GM19463 (cell line): ENCODE measurements around the gene IL1R1.
"Not testable (repeated sequence)": the region's sequence is repeated elsewhere in the genome, so short reads cannot be mapped to it uniquely, and the experiment has no call there.

Experiments
- ATAC-seq: cut with Tn5 transposase; IDR thresholded peaks from one replicate; pipeline ENCODE4 v1.9.1; 2021; ENCODE audit warnings: mild to moderate bottlenecking, moderate library complexity; ENCODE audit not compliant: unreplicated experiment

The IL1R1 gene

GRCh38 chr2:102141970-102142828 lies at the start of gene IL1R1:
Gene IL1R1, plus strand, starts transcription at chr2:102142746. Its CDS starts 14,979 bp downstream, at chr2:102157725.
- peak; percentile 65 for ATAC-seq

- no peak for ATAC-seq
Measured at GRCh38 chr2:102093662-102094061, 48.9 kb upstream of the IL1R1 start.

GRCh38 chr2:102094917-102095316 lies 47.6 kb upstream of the IL1R1 start:
- no peak for ATAC-seq

- ATAC-seq = no peak
Measured at GRCh38 chr2:102096103-102096502, 46.4 kb upstream of the IL1R1 start.

- no peak for ATAC-seq
Measured at GRCh38 chr2:102098756-102099155, 43.8 kb upstream of the IL1R1 start.

GRCh38 chr2:102099536-102100298 lies 42.8 kb upstream of the IL1R1 start:
- no peak for ATAC-seq

GRCh38 chr2:102100371-102101096 lies 42.0 kb upstream of the IL1R1 start:
- ATAC-seq = no peak

GRCh38 chr2:102101097-102101848 lies 41.3 kb upstream of the IL1R1 start:
- ATAC-seq = no peak

- ATAC-seq = no peak
Measured at GRCh38 chr2:102101849-102102635, 40.5 kb upstream of the IL1R1 start.

- ATAC-seq = not testable (repeated sequence)
Measured at GRCh38 chr2:102102636-102102948, 40.0 kb upstream of the IL1R1 start.

GRCh38 chr2:102103284-102103683 lies 39.3 kb upstream of the IL1R1 start:
- ATAC-seq = no peak

GRCh38 chr2:102103992-102104871 lies 38.3 kb upstream of the IL1R1 start:
- ATAC-seq = peak; percentile 66

- ATAC-seq = no peak
Measured at GRCh38 chr2:102106133-102106556, 36.4 kb upstream of the IL1R1 start.

- not testable (repeated sequence) for ATAC-seq
Measured at GRCh38 chr2:102106813-102107740, 35.5 kb upstream of the IL1R1 start.

- ATAC-seq = peak; percentile 48
Measured at GRCh38 chr2:102107741-102108070, 34.8 kb upstream of the IL1R1 start.

GRCh38 chr2:102109016-102109415 lies 33.5 kb upstream of the IL1R1 start:
- ATAC-seq = no peak

GRCh38 chr2:102110171-102110570 lies 32.4 kb upstream of the IL1R1 start:
- ATAC-seq = no peak
